Stimulated activated CD4-positive, alpha-beta T cell treated with anti-CD3 and anti-CD28 coated beads, Interleukin-2, amount 100 ng/mL, for 48 hours (primary cell): ENCODE measurements around the gene KLF1.
"Not testable (repeated sequence)": the region's sequence is repeated elsewhere in the genome, so short reads cannot be mapped to it uniquely, and the experiment has no call there.

Experiments
- DNase-seq, 2 donors: peaks; one replicate each; pipeline ENCODE4 v3.0.0-alpha.2; 2020

Gene KLF1

DNA sequence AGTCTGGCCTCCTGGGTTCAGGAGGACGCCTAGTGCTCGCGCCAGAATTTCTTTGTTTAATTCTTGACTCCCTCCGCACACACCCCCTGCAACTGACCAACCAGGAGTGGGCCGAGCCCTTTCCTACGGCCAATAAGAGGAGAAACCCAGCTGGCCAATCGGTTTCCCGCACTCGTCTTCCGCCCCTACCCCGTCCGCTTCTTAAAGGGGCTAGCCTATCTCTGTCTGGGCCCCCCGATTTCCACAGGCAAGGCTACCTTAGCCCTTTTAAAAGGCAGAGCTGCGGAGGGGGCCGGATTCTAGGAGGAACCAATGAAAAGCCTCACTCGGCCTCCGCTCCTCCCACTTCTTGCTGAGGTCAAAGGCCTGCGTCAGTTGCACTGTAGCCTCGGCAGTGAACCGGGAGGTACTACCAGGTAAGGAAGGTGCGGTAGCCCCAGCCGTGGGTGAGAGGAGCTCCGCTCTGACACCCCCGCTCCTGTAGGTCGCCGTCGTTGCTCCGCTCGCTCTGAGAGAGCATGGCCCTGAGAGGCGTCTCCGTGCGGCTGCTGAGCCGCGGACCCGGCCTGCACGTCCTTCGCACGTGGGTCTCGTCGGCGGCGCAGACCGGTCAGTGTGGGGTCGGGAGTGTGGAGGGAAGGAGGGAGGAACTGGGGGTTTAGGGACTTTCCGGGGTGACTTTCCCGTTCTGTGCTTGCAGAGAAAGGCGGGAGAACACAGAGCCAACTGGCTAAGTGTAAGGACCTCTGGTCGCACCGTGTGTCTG lies 4.0 kb upstream of the KLF1 start, which contains the start of gene GCDH:
TSS of gene GCDH (plus strand) at position 374 of the 766 bp plus-strand sequence. CDS start at position 519, 145 bp downstream.
- DNase-seq: peak; percentile 87 to 91

GRCh38 chr19:12890299-12890786 lies 3.3 kb upstream of the KLF1 start:
- DNase-seq: not testable (repeated sequence)

- no peak for DNase-seq
Measured at GRCh38 chr19:12888006-12888603, 1.1 kb upstream of the KLF1 start.

GRCh38 chr19:12886651-12886968 lies 391 bp downstream of the KLF1 start:
- DNase-seq: no peak

DNA sequence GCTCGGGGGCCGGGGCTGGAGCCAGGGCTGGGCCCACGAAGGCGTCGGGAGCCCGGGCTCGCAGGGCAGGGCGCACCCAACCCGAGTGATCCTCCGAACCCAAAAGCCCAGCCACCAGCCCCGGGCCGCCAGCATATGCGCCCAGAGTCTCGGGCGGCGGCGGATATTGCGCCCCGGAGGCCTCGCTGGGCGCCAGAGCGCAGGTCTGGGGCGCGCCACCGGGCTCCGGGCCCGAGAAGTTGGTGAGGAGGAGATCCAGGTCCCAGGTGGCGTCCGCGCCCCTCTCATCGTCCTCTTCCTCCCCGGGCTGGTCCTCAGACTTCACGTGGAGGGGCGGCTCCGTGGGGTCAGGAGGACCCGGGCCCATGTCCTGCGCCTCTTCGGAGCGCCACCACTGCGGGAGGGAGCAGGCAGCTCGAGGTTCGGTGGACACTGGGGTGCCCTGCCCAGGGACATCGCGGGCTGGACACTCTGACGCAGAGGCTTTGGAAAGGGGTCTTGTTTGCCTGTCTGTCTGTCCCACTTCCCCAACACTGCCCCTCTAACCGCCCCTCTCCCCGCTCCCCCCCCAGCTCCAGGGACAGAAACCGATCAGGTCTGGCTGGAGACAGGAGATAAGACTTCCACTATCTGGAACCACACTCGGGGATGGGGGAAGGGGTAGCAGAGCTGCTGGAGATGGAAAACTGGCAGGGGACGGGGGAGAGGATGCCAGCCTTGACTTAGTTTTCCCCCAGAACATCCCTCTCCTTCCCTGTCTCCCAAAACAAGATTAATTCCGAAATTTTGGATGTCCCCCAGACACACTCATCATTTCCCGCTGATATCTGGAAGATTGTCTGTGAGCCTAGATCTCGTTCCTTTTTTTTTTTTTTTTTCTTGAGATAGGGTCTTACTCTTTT lies 1.0 kb downstream of the KLF1 start:
- DNase-seq: no peak

GRCh38 chr19:12884926-12885748 lies 1.9 kb downstream of the KLF1 start:
- peak; percentile 81 to 90 for DNase-seq

- no peak for DNase-seq
Measured at GRCh38 chr19:12884627-12884925, 2.4 kb downstream of the KLF1 start.

DNA sequence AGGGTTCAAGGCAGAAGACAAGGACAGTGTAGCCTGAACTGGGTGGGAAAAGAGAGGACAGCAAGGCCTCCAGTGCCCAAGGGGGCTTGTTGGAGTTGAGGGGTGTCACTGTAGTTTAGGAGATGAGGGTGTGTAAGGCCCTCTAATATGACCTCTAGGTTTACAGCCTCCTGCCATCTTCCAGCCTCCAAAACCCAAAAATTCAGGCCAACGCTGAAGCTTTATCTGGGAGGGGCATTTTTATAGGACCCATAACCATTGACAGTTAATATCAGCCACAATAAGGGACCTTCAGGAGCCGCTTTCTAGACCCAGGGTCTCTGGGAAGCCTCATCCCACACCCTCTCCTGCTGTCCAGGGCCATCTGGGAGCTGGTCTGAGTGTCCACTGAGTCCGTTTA lies 2.8 kb downstream of the KLF1 start:
- DNase-seq: no peak

GRCh38 chr19:12882589-12882988 lies 4.4 kb downstream of the KLF1 start:
- no peak for DNase-seq

DNA sequence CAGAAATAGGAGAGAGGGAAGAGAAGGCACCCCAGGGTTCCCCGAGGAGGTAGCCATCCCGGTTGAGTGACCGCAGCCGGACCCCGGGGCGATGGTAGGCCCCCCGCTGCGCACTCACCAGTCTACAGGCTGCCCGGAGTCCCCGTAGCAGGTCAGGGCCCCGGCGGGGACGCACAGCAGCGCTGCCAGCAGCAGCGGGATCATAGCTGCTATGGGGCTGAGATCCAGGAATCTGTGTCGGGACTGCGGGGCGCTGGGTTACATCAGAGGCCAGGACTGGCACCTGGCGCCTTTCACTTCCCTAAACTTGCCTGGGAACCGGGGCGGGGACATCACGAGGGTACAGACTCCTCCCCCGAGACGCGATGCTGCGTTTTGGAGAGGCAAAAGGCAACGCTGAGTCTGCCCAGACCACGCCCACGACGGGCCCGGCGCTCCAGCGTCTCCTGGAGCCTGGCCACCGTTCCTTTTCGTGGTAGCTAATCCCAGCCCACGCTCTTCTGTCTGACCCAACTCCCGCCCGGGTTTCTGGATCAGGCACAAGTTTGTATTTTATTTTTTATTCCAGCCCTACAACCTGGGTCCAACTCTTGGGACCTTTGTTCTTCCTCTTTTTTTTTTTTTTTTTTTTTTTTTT lies 5.7 kb downstream of the KLF1 start, which contains the start of gene DNASE2:
TSS of gene DNASE2 (minus strand) at position 278 of the 637 bp plus-strand sequence. CDS start at position 204, 74 bp downstream.
- peak; percentile 87 to 89 for DNase-seq

GRCh38 chr19:12880551-12881171 lies 6.3 kb downstream of the KLF1 start:
- DNase-seq: no peak

DNA sequence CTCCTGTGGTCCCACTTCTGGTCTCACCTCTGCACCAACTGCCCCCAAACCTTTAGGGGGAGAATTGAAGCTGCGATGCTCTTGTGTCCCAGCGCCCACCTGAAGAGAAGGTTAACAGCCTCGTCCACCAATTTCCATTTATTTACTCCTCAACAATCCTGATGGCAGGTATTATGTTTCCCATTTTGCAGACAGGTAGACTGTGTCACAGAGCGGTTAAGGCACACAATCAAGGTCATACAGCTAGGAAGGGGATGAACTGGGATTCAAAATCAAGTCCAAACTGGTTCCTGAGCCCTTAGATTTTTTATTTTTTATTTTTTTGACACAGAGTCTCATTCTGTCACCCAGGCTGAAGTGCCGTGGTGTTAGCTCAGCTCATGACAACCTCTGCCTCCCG lies 11.9 kb downstream of the KLF1 start:
- DNase-seq: no peak

GRCh38 chr19:12873891-12874745 lies 12.9 kb downstream of the KLF1 start:
- DNase-seq: no peak

- peak; percentile 44 to 64 for DNase-seq
Measured at GRCh38 chr19:12872941-12873890, 13.8 kb downstream of the KLF1 start.

- DNase-seq: no peak
Measured at GRCh38 chr19:12872255-12872654, 14.7 kb downstream of the KLF1 start.

DNA sequence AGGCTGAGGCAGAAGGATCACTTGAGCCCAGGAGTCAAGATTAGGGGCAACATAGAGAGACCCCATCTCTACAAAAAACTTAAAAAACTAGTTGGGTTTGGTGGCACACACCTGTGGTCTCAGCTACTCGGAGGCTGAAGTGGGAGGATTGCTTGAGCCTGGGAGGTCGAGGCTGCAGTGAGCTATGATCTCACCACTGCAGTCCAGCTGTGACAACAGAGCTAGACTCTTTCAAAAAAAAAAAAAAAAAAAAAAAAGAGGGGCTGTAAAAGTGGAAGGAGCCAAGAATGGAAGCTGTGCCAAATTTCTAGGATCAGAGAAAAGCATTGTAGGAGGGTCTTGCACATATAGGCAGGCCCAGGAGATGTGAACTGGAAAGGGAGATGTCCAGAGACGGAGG lies 15.3 kb downstream of the KLF1 start:
- no peak for DNase-seq

DNA sequence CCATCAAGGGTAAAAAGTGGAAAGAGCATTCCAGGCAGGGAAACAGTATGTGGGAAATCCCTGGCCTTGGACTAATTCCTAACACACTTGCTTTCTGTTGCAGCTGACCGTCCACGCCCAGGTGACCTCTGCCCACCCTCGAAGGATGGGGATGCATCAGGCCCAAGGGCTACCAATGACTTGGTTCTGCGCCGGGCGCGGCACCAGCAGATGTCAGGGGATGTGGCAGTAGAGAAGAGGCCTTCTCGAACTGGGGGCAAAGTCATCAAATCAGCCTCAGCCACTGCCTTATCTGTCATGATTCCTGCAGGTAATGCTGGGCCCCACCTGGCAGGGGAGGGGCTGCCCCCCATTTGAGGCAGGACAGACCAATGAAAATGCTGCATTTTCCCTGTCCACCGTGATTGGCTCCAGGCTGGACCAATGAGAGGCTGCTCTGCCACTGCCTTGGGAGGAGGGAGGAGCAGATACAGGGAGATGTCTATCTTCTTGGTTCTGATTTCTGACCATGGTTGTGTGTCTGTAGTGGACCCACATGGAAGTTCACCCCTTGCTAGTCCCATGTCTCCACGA lies 18.4 kb downstream of the KLF1 start:
- no peak for DNase-seq

GRCh38 chr19:12867120-12868099 lies 19.6 kb downstream of the KLF1 start:
- DNase-seq: peak; percentile 57 to 75
